GM12872 (cell line): Measurements from ENCODE around the gene PREX1.
A peak's percentile ranks its signal among the peaks of the same experiment; 100 is the strongest.

Experiments used
- CTCF ChIP-seq: IDR thresholded peaks from 3 replicates; pipeline ENCODE4 v1.5.1; 2011; ENCODE audit warnings: low read depth, mild to moderate bottlenecking, low read length, moderate library complexity; ENCODE audit not compliant: insufficient read depth

PREX1 gene

GRCh38 chr20:48620507-48621375, 207.1 kb downstream of the PREX1 start:
- peak; percentile 97 for TF ChIP-seq CTCF

DNA sequence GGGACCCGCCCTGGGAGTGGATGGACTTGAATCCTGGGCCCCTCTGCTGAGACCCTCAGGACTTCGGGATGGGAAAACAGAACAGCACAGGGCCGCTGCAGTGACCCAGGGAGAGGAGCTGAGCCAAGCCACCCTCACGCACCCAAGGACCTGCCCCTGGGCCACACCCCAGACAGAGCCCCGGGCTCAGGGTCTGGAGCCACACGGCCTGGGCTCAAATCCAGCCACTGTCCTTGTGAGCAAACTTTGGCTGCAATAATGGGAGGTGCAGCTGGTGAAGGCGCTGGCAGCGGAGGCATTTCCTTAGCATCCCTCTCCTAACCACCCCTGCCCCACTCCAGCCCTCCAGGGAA, 207.7 kb downstream of the PREX1 start:
- TF ChIP-seq CTCF = no peak

- TF ChIP-seq CTCF = no peak
Observed at GRCh38 chr20:48619126-48620101, 208.4 kb downstream of the PREX1 start.

DNA sequence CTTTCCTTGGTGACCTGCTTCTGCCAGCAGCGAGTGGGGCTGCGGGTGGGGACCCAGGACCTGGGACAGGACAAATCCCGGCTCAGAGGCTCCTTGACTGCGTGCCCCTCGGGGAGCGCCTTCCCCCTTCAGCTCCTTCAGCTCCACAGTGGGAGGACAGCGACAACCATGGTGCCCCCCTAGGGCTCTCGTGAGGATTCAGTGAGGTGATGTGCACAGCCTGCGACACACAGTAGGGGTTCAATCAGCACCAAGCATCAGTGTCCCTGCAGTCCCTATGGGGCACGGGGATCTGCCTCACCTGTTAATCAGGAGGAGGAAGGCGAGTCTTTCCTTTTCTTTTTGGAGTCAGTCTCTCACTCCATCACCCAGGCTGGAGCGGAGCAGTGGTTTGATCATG, 209.2 kb downstream of the PREX1 start:
- TF ChIP-seq CTCF = no peak

DNA sequence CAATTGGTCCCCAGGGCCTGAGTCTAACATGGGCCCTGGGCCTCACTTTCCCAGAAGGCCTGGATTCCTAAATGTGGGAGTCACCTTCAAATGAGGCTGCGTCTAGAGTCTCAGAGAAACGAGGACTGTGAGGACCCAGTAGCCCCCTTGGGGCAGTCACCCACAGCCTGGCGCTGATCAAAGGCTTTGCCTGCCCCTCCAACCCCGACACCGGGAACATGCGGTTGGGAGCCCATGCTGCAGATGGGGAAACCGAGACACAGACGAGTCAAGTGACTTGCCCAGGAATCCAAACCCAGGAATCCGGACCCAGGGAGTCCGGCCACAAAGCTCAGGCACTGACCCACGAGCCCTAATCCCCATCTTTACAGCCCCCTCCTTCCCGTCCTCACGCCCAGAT, 209.7 kb downstream of the PREX1 start:
- no peak for TF ChIP-seq CTCF

DNA sequence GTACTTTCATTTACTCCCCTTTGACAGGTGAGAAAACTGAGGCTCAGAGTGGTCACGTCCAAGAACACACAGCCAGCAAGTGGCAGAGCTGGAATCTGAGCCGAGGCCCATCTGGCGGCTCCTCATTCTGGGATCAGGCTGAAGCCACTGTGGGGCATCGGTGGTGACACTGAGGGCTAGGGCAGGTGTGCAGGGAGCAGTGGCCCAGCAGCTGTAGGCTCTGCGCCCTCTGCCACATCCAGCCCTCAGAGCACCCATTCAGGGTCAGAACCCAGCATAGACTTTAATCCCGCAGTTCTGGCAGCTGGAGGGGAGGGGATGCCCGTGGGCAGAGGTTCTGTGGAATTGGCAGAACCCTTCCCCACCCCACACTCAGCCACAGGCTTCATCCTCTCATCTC, 210.3 kb downstream of the PREX1 start:
- TF ChIP-seq CTCF = no peak

DNA sequence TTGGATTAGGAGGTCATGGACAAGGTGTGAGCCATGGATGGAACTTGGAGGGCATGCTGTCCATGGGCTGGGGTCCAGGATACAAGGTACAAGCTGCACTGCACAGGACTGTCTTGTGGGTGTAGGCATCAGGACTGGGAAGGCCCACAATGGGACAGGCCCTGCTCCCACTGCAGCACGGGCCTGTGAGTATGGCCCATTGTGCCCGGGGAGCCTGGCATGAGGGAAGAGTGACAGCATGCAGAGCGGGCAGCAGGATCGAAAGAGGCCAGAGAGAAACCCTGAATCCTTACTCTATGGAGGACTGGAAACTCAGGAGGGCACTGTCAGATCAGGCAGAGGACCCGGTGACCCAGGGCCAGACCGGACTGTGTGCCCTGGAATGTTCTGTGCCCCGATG, 211.3 kb downstream of the PREX1 start:
- no peak for TF ChIP-seq CTCF
